Measurements from ENCODE around the gene FMN1.

- TF ChIP-seq POLR2AphosphoS5 (IDR thresholded peaks at IDR 0.05) (no peak), CTCF (IDR thresholded peaks at IDR 0.05) (no peak), POLR2A (IDR thresholded peaks at IDR 0.05) (no peak)
Measured at GRCh38 chr15:33190539-33190938, 4.0 kb downstream of the FMN1 start.
